ENCODE measurements around the gene CSF3. TPM values are rescaled to one million over a fixed set of nuclear protein-coding genes. Genes with fewer than 3 reads are reported as not detected.

Gene CSF3
- polyA plus RNA-seq, 1 donor from 2014 or later = not detected

DNA sequence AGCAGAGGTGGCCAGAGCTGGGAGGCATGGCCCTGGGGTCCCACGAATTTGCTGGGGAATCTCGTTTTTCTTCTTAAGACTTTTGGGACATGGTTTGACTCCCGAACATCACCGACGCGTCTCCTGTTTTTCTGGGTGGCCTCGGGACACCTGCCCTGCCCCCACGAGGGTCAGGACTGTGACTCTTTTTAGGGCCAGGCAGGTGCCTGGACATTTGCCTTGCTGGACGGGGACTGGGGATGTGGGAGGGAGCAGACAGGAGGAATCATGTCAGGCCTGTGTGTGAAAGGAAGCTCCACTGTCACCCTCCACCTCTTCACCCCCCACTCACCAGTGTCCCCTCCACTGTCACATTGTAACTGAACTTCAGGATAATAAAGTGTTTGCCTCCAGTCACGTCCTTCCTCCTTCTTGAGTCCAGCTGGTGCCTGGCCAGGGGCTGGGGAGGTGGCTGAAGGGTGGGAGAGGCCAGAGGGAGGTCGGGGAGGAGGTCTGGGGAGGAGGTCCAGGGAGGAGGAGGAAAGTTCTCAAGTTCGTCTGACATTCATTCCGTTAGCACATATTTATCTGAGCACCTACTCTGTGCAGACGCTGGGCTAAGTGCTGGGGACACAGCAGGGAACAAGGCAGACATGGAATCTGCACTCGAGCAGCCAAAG lies 2.3 kb downstream of the CSF3 start:
- H3K4me3 ChIP-seq (ENCODE audit: low read length) = no peak overlapping the region
- TF ChIP-seq TAF1 (IDR thresholded peaks at IDR 0.05; ENCODE audit: low read depth) (no peak), EP300 (conservative IDR thresholded peaks at IDR 0.05; ENCODE audit: poor library complexity, severe bottlenecking) (no peak), MXI1 (conservative IDR thresholded peaks at IDR 0.05; ENCODE audit: poor library complexity, severe bottlenecking) (no peak), SMC3 (conservative IDR thresholded peaks at IDR 0.05; ENCODE audit: poor library complexity) (no peak), POLR2AphosphoS5 (IDR thresholded peaks at IDR 0.05) (no peak), RAD21 (conservative IDR thresholded peaks at IDR 0.05) (no peak), EZH2 (IDR thresholded peaks at IDR 0.05; ENCODE audit: borderline replicate concordance, insufficient read depth, low read length, poor library complexity, severe bottlenecking) (no peak)
- TF ChIP-seq, protein P1, sequence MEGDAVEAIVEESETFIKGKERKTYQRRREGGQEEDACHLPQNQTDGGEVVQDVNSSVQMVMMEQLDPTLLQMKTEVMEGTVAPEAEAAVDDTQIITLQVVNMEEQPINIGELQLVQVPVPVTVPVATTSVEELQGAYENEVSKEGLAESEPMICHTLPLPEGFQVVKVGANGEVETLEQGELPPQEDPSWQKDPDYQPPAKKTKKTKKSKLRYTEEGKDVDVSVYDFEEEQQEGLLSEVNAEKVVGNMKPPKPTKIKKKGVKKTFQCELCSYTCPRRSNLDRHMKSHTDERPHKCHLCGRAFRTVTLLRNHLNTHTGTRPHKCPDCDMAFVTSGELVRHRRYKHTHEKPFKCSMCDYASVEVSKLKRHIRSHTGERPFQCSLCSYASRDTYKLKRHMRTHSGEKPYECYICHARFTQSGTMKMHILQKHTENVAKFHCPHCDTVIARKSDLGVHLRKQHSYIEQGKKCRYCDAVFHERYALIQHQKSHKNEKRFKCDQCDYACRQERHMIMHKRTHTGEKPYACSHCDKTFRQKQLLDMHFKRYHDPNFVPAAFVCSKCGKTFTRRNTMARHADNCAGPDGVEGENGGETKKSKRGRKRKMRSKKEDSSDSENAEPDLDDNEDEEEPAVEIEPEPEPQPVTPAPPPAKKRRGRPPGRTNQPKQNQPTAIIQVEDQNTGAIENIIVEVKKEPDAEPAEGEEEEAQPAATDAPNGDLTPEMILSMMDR (IDR thresholded peaks at IDR 0.05; ENCODE audit: poor library complexity, severe bottlenecking) = no peak
- TF ChIP-seq, protein P2, sequence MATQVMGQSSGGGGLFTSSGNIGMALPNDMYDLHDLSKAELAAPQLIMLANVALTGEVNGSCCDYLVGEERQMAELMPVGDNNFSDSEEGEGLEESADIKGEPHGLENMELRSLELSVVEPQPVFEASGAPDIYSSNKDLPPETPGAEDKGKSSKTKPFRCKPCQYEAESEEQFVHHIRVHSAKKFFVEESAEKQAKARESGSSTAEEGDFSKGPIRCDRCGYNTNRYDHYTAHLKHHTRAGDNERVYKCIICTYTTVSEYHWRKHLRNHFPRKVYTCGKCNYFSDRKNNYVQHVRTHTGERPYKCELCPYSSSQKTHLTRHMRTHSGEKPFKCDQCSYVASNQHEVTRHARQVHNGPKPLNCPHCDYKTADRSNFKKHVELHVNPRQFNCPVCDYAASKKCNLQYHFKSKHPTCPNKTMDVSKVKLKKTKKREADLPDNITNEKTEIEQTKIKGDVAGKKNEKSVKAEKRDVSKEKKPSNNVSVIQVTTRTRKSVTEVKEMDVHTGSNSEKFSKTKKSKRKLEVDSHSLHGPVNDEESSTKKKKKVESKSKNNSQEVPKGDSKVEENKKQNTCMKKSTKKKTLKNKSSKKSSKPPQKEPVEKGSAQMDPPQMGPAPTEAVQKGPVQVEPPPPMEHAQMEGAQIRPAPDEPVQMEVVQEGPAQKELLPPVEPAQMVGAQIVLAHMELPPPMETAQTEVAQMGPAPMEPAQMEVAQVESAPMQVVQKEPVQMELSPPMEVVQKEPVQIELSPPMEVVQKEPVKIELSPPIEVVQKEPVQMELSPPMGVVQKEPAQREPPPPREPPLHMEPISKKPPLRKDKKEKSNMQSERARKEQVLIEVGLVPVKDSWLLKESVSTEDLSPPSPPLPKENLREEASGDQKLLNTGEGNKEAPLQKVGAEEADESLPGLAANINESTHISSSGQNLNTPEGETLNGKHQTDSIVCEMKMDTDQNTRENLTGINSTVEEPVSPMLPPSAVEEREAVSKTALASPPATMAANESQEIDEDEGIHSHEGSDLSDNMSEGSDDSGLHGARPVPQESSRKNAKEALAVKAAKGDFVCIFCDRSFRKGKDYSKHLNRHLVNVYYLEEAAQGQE (IDR thresholded peaks at IDR 0.05; ENCODE audit: borderline replicate concordance) = no peak
- no peaks in the 10 kb centered on the region for H4K20me1 ChIP-seq (ENCODE audit: insufficient read depth)
- H3K79me2 ChIP-seq (replicated peaks; ENCODE audit: insufficient read depth, low read length) = no peaks in the 10 kb centered on the region
- no peaks in the 10 kb centered on the region for H3K36me3 ChIP-seq (ENCODE audit: insufficient read depth, low read length)
- no peaks in the 10 kb centered on the region for H3K27me3 ChIP-seq (ENCODE audit: insufficient read depth, low read depth, low read length)
- H3K9me2 ChIP-seq (ENCODE audit: insufficient read depth, low read length) = no peaks in the 10 kb centered on the region
- H3K9me3 ChIP-seq (ENCODE audit: low read length) = no peaks in the 10 kb centered on the region
- H3K9ac ChIP-seq (ENCODE audit: low read length) = no peak overlapping the region
- H3K4me2 ChIP-seq (ENCODE audit: low read length) = no peak overlapping the region
- H3K27ac ChIP-seq (ENCODE audit: low read length) = no peak overlapping the region
- no peaks in the 10 kb centered on the region for H3F3A ChIP-seq (ENCODE audit: insufficient read depth, low read length, poor library complexity, severe bottlenecking)
- no peak overlapping the region for H2AFZ ChIP-seq (ENCODE audit: low read depth, low read length)

DNA sequence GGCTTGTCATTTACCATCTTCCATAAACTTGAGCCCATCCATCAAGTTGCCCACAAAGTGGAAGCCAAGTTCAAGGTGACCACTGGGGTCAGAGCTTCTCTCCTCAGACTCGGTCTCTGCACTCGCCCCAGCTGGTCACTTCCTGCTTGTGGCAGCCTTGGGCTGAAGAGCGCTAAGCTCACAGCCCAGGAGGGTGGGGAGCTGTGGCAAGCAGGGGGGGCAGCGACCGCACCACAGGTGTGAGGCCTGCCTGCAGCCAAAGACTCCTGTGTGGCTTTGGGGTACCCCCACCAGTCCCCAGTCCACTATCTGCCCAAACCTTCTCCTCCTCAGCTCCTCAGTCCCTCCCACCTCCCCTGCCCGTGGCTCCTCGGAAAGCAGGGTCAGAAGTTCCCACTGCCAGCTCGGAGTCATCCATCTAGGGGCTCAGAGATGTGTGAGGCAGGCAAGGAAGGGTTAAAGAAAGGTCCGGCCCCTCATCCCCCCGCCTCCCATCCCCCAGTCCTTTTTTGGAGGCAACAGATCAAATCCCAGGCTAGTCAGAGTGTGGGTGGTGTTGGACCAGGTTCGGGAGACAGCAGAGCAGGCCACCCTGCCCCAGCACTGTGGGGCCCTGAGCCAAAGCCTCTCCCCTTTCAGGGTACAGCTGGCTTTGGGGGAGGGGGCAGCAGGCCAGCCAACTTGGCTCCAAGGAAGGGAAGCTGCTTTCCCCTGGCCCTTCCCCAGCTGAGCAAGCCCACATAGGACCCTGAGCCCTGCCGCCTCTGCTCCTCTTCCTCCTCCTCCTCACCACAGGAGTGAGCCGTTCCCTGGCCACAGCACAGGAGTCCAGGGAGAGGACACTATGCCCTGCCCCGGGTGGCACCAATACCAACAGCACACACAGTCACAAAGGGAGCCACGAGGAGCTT lies 3.2 kb downstream of the CSF3 start:
- Histone ChIP-seq H3K9ac (ENCODE audit: low read length) (no peak overlapping the region), H3K27me3 (ENCODE audit: insufficient read depth, low read depth, low read length) (no peaks in the 10 kb centered on the region), H3K79me2 (replicated peaks; ENCODE audit: insufficient read depth, low read length) (no peaks in the 10 kb centered on the region), H4K20me1 (ENCODE audit: insufficient read depth) (no peaks in the 10 kb centered on the region), H3K9me2 (ENCODE audit: insufficient read depth, low read length) (no peaks in the 10 kb centered on the region), H3F3A (ENCODE audit: insufficient read depth, low read length, poor library complexity, severe bottlenecking) (no peaks in the 10 kb centered on the region), H2AFZ (ENCODE audit: low read depth, low read length) (no peak overlapping the region), H3K4me3 (ENCODE audit: low read length) (no peak overlapping the region), H3K27ac (ENCODE audit: low read length) (no peak overlapping the region), H3K36me3 (ENCODE audit: insufficient read depth, low read length) (no peaks in the 10 kb centered on the region), H3K9me3 (ENCODE audit: low read length) (no peaks in the 10 kb centered on the region), H3K4me2 (ENCODE audit: low read length) (no peak overlapping the region)
- TF ChIP-seq RAD21 (conservative IDR thresholded peaks at IDR 0.05) (no peak), MXI1 (conservative IDR thresholded peaks at IDR 0.05; ENCODE audit: poor library complexity, severe bottlenecking) (no peak), EZH2 (IDR thresholded peaks at IDR 0.05; ENCODE audit: borderline replicate concordance, insufficient read depth, low read length, poor library complexity, severe bottlenecking) (no peak), TAF1 (IDR thresholded peaks at IDR 0.05; ENCODE audit: low read depth) (no peak), EP300 (conservative IDR thresholded peaks at IDR 0.05; ENCODE audit: poor library complexity, severe bottlenecking) (no peak), POLR2AphosphoS5 (IDR thresholded peaks at IDR 0.05) (no peak), SMC3 (conservative IDR thresholded peaks at IDR 0.05; ENCODE audit: poor library complexity) (no peak)
- TF ChIP-seq, protein P2 (IDR thresholded peaks at IDR 0.05; ENCODE audit: borderline replicate concordance) = no peak
- TF ChIP-seq, protein P1 (IDR thresholded peaks at IDR 0.05; ENCODE audit: poor library complexity, severe bottlenecking) = no peak

All from neural cell (in vitro differentiated cells).